ENCODE results near the gene ALG3. TPM values are rescaled to one million over a fixed set of nuclear protein-coding genes. Genes with fewer than 3 reads are reported as not detected.

The ALG3 gene
- total RNA-seq, 4 donors from 2014 or later: 42.2 to 56.6 (median 52.3) TPM

- TF ChIP-seq CTCF (IDR thresholded peaks at IDR 0.05): no peak
- DNase-seq (ENCODE audit: low spot score): no peak
Observed at GRCh38 chr3:184234671-184235380, 13.9 kb downstream of the ALG3 start.

GRCh38 chr3:184234224-184234623 lies 14.5 kb downstream of the ALG3 start:
- DNase-seq (ENCODE audit: low spot score): peak; percentile 42
- no peak for TF ChIP-seq CTCF (IDR thresholded peaks at IDR 0.05)
- peak; percentile 45 for ATAC-seq (ENCODE audit: low FRiP score)

More at GRCh38 chr3:184234671-184235380, 13.9 kb downstream of the ALG3 start:
- ATAC-seq (ENCODE audit: low FRiP score): no peak

- no peak for TF ChIP-seq CTCF (IDR thresholded peaks at IDR 0.05)
- ATAC-seq (ENCODE audit: low FRiP score) (no peak), DNase-seq (ENCODE audit: low spot score) (no peak)
Observed at GRCh38 chr3:184233127-184233843, 15.5 kb downstream of the ALG3 start.

GRCh38 chr3:184231671-184232070 lies 17.1 kb downstream of the ALG3 start:
- DNase-seq (ENCODE audit: low spot score) (no peak), ATAC-seq (ENCODE audit: low FRiP score) (no peak)
- TF ChIP-seq CTCF (IDR thresholded peaks at IDR 0.05): no peak

GRCh38 chr3:184230603-184231528 lies 17.9 kb downstream of the ALG3 start:
- ATAC-seq (ENCODE audit: low FRiP score) (no peak), DNase-seq (ENCODE audit: low spot score) (no peak)
- no peak for TF ChIP-seq CTCF (IDR thresholded peaks at IDR 0.05)

- DNase-seq (ENCODE audit: low spot score) (no peak), ATAC-seq (ENCODE audit: low FRiP score) (no peak)
- TF ChIP-seq CTCF (IDR thresholded peaks at IDR 0.05): no peak
Observed at GRCh38 chr3:184230081-184230602, 18.6 kb downstream of the ALG3 start.

All from omental fat pad (tissue), 4 donors.